H1 (cell line): ENCODE results near the gene SPSB2. TPM values are rescaled to one million over a fixed set of nuclear protein-coding genes. Genes with fewer than 3 reads are reported as not detected.

Experiments used
- CTCF ChIA-PET: fragments of 300-600 bp; sonication (Branson Sonifier 250); formaldehyde crosslinking; loops from one replicate; lab custom pipeline; 2021; ENCODE audit not compliant: partially characterized antibody; lab: Charles Lee
- POLR2A ChIA-PET: fragments of 300-600 bp; sonication (Branson Sonifier 250); formaldehyde crosslinking; loops from one replicate; lab custom pipeline; 2021; ENCODE audit warnings: inconsistent platforms; ENCODE audit not compliant: partially characterized antibody; lab: Charles Lee
- DNase-seq, 2 experiments: peaks; one replicate each; pipeline versions ENCODE4 v3.0.0 to v3.0.0-alpha.2; 2010 to 2022; ENCODE audit warnings: low spot score in 2 of 2, low read depth in 1 of 2, mixed read lengths in 1 of 2
- FAIRE-seq: peaks from 2 replicates; lab custom pipeline; 2011; peaks lifted over from hg19 to GRCh38; lab: Jason Lieb, UNC
- H2AFZ ChIP-seq: 2 replicates; pipeline ENCODE4 v1.8.1; 2012; ENCODE audit warnings: low read length, inconsistent platforms
- H2AK5ac ChIP-seq: 2 replicates; pipeline ENCODE4 v1.6.1; 2013; ENCODE audit warnings: low read depth, low read length
- H2BK120ac ChIP-seq: replicated peaks from 2 replicates; pipeline ENCODE3; 2013; ENCODE audit warnings: low read depth, low read length, inconsistent platforms
- H2BK12ac ChIP-seq: 2 replicates; pipeline ENCODE4 v1.6.1; 2013; ENCODE audit warnings: low read depth, low read length
- H2BK15ac ChIP-seq: 2 replicates; pipeline ENCODE4 v1.6.1; 2013; ENCODE audit warnings: low read length
- H2BK20ac ChIP-seq: 2 replicates; pipeline ENCODE4 v1.6.1; 2013; ENCODE audit warnings: low read length
- H2BK5ac ChIP-seq: 2 replicates; pipeline ENCODE4 v1.6.1; 2013; ENCODE audit warnings: low read depth, low read length
- H3K14ac ChIP-seq: 2 replicates; pipeline ENCODE4 v1.6.1; 2013; ENCODE audit warnings: inconsistent platforms; ENCODE audit not compliant: insufficient read length
- H3K18ac ChIP-seq: 2 replicates; pipeline ENCODE4 v1.6.1; 2013; ENCODE audit warnings: low read length; ENCODE audit errors: extremely low read depth
- H3K23ac ChIP-seq: 2 replicates; pipeline ENCODE4 v1.6.1; 2013; ENCODE audit warnings: inconsistent platforms; ENCODE audit not compliant: insufficient read length
- H3K23me2 ChIP-seq: 2 replicates; pipeline ENCODE4 v1.6.1; 2013; ENCODE audit warnings: low read depth, low read length
- H3K27ac ChIP-seq: 2 replicates; pipeline ENCODE4 v1.6.1; 2011; ENCODE audit warnings: low read depth, low read length, inconsistent platforms
- H3K27me3 ChIP-seq, 4 experiments: replicated peaks in 1 of 4; 1 replicate in 1 of 4; 2 replicates in 3 of 4; pipeline versions ENCODE4 v1.6.1 to v1.8.1; 2011 to 2013; ENCODE audit warnings: low read length in 3 of 4, mild to moderate bottlenecking in 3 of 4, inconsistent platforms in 2 of 4, mixed read lengths in 2 of 4, moderate library complexity in 1 of 4; ENCODE audit not compliant: control insufficient read depth in 3 of 4, insufficient read depth in 3 of 4; ENCODE audit errors: extremely low read depth in 1 of 4
- H3K36me3 ChIP-seq, 4 experiments: 2 replicates each; pipeline versions ENCODE4 v1.6.1 to v1.8.1; 2011 to 2013; ENCODE audit warnings: mild to moderate bottlenecking in 4 of 4, low read length in 3 of 4, moderate library complexity in 2 of 4, control low read depth in 1 of 4, inconsistent platforms in 1 of 4; ENCODE audit not compliant: insufficient read depth in 4 of 4, control insufficient read depth in 2 of 4
- H3K4ac ChIP-seq: replicated peaks from 2 replicates; pipeline ENCODE3; 2013; ENCODE audit warnings: low read length, low read depth, mixed read lengths, inconsistent platforms; ENCODE audit not compliant: insufficient read length
- H3K4me1 ChIP-seq, 4 experiments: replicated peaks in 1 of 4; 1 replicate in 1 of 4; 2 replicates in 3 of 4; pipeline versions ENCODE4 v1.6.1 to v1.8.1; 2011 to 2013; ENCODE audit warnings: low read length in 3 of 4, inconsistent platforms in 2 of 4, mixed read lengths in 1 of 4; ENCODE audit not compliant: insufficient read depth in 4 of 4, control insufficient read depth in 3 of 4
- H3K4me2 ChIP-seq, 2 experiments: 2 replicates each; pipeline versions ENCODE4 v1.6.1 to v1.8.1; 2011 to 2013; ENCODE audit warnings: low read depth in 2 of 2, low read length in 2 of 2, control low read depth in 1 of 2, inconsistent platforms in 1 of 2, mild to moderate bottlenecking in 1 of 2; ENCODE audit not compliant: insufficient read depth in 1 of 2
- H3K4me3 ChIP-seq, 4 experiments: fragments of 200-600, 300-600 bp in 1 of 4; sonication (generic), shearing (Covaris generic), sonication (Bioruptor Twin) in 1 of 4; 2 replicates each; pipeline versions ENCODE4 v1.5.1 to v1.8.1; 2011 to 2016; ENCODE audit warnings: low read length in 4 of 4, low read depth in 3 of 4, control low read depth in 2 of 4, inconsistent platforms in 2 of 4, mild to moderate bottlenecking in 2 of 4, mixed read lengths in 1 of 4, moderate library complexity in 1 of 4; ENCODE audit not compliant: insufficient read depth in 2 of 4; ENCODE audit errors: extremely low read depth in 1 of 4
- H3K56ac ChIP-seq: replicated peaks from 2 replicates; pipeline ENCODE3; 2013; ENCODE audit warnings: low read depth, mild to moderate bottlenecking, mixed read lengths, low read length, inconsistent platforms; ENCODE audit not compliant: insufficient read length
- H3K79me1 ChIP-seq: 2 replicates; pipeline ENCODE4 v1.6.1; 2013; ENCODE audit warnings: low read depth, low read length, control low read depth
- H3K79me2 ChIP-seq, 2 experiments: 2 replicates each; pipeline versions ENCODE4 v1.6.1 to v1.8.1; 2012 to 2013; ENCODE audit warnings: low read length in 2 of 2, mild to moderate bottlenecking in 2 of 2, inconsistent platforms in 1 of 2; ENCODE audit not compliant: insufficient read depth in 2 of 2, control insufficient read depth in 1 of 2
- H3K9ac ChIP-seq, 4 experiments: replicated peaks in 1 of 4; 1 replicate in 1 of 4; 2 replicates in 3 of 4; pipeline versions ENCODE4 v1.6.1 to v1.8.1; 2011 to 2013; ENCODE audit warnings: low read depth in 3 of 4, low read length in 3 of 4, control low read depth in 2 of 4, mild to moderate bottlenecking in 2 of 4, moderate library complexity in 2 of 4, inconsistent platforms in 1 of 4; ENCODE audit errors: extremely low read depth in 1 of 4
- H3K9me3 ChIP-seq, 2 experiments: 2 replicates each; pipeline versions ENCODE4 v1.6.1 to v1.8.1; 2012 to 2013; ENCODE audit warnings: mild to moderate bottlenecking in 2 of 2, moderate library complexity in 2 of 2, control low read depth in 1 of 2, inconsistent platforms in 1 of 2, low read depth in 1 of 2, low read length in 1 of 2, mixed read lengths in 1 of 2; ENCODE audit not compliant: insufficient read depth in 2 of 2
- H4K20me1 ChIP-seq, 2 experiments: replicated peaks in 1 of 2; 2 replicates each; pipeline versions ENCODE3 to v1.8.1; 2011 to 2013; ENCODE audit warnings: inconsistent platforms in 2 of 2, low read length in 2 of 2, mild to moderate bottlenecking in 1 of 2; ENCODE audit not compliant: insufficient read depth in 2 of 2, control insufficient read depth in 1 of 2
- H4K5ac ChIP-seq: 2 replicates; pipeline ENCODE4 v1.6.1; 2013; ENCODE audit warnings: low read length, low read depth, mixed read lengths, inconsistent platforms; ENCODE audit not compliant: insufficient read length
- H4K8ac ChIP-seq: 2 replicates; pipeline ENCODE4 v1.8.0; 2013; ENCODE audit warnings: mild to moderate bottlenecking, moderate library complexity, low read length, inconsistent platforms; ENCODE audit not compliant: insufficient read depth; ENCODE audit errors: extremely low read depth
- H4K91ac ChIP-seq: replicated peaks from 2 replicates; pipeline ENCODE3; 2013; ENCODE audit warnings: low read length, mixed read lengths, inconsistent platforms; ENCODE audit not compliant: insufficient read length
- FOSL1 ChIP-seq: IDR thresholded peaks from 2 replicates; pipeline ENCODE4 v1.6.1; 2011; ENCODE audit warnings: mild to moderate bottlenecking, low read depth, low read length, moderate library complexity; ENCODE audit not compliant: insufficient read depth
- HDAC6 ChIP-seq: IDR thresholded peaks from one replicate; pipeline ENCODE4 v1.7.1; 2012; ENCODE audit warnings: low read depth, mild to moderate bottlenecking, inconsistent platforms, low read length, moderate library complexity
- POLR2AphosphoS5 ChIP-seq: IDR thresholded peaks from 2 replicates; pipeline ENCODE4 v1.6.1; 2011; ENCODE audit warnings: low read depth, low read length
- POU5F1 ChIP-seq: IDR thresholded peaks from 2 replicates; pipeline ENCODE4 v1.6.1; 2011; ENCODE audit warnings: low read depth, mild to moderate bottlenecking, low read length, moderate library complexity
- RAD21 ChIP-seq, 2 experiments: IDR thresholded peaks in 1 of 2; conservative IDR thresholded peaks in 1 of 2; 2 replicates each; pipeline ENCODE4 v1.6.1; 2011; ENCODE audit warnings: low read depth in 2 of 2, low read length in 2 of 2, improper control_type of control experiment in 1 of 2, inconsistent platforms in 1 of 2, mild to moderate bottlenecking in 1 of 2, moderate library complexity in 1 of 2
- SIRT6 ChIP-seq: IDR thresholded peaks from one replicate; pipeline ENCODE4 v1.7.1; 2012; ENCODE audit warnings: low read length, inconsistent platforms
- SP4 ChIP-seq: IDR thresholded peaks from 2 replicates; pipeline ENCODE4 v1.6.1; 2012; ENCODE audit warnings: low read length, inconsistent platforms
- YY1 ChIP-seq: IDR thresholded peaks from 2 replicates; pipeline ENCODE4 v1.6.1; 2011; ENCODE audit warnings: low read depth, mild to moderate bottlenecking, low read length
- WGBS, 2 experiments: shearing (Covaris generic) in 1 of 2; methylation state at CpG; one replicate each; pipeline versions ENCODE4 v1.1.6 to v1.1.7; 2013 to 2015; ENCODE audit warnings: low lambda C conversion rate in 2 of 2, mixed read lengths in 2 of 2, inconsistent platforms in 1 of 2, low coverage in 1 of 2, missing lambda C conversion rate in 1 of 2; ENCODE audit not compliant: insufficient replicate concordance in 2 of 2, insufficient coverage in 1 of 2, insufficient read length in 1 of 2; ENCODE audit errors: extremely low coverage in 1 of 2, missing lambda C conversion rate in 1 of 2; 5-methylcytosine and 5-hydroxymethylcytosine counted together
- polyA plus RNA-seq, 7 experiments: library from polyadenylated mRNA; depleted of rRNA in 3 of 7; stranded (reverse) in 5 of 7; unstranded in 2 of 7; fragments of >200 nt in 5 of 7; fragments of 200-250 nt in 2 of 7; gene quantifications; 1 replicate in 5 of 7; 2 replicates in 1 of 7; 4 replicates in 1 of 7; pipeline versions ENCODE4 v1.2.1 to v1.2.3, GENCODE V29; 2011 to 2013; ENCODE audit warnings: missing spikeins in 2 of 7, mixed read lengths in 2 of 7
- total RNA-seq: library from RNA; stranded (reverse); fragmentation: NEBNext Ultra II Directional; extraction: Animal tissue kit (Norgen Biotek cat#: 25700); gene quantifications from 2 replicates; pipeline ENCODE4 v1.2.1, GENCODE V29; 2021
- TF ChIP-seq, protein P1 (sequence below): IDR thresholded peaks from 2 replicates; pipeline ENCODE4 v1.6.1; 2011; ENCODE audit warnings: low read length, improper control_type of control experiment
- TF ChIP-seq, protein P2 (sequence below): IDR thresholded peaks from 2 replicates; pipeline ENCODE4 v1.6.1; 2012; ENCODE audit warnings: inconsistent platforms

SPSB2 gene
- total and polyA plus RNA-seq, 2 of the 8 experiments (the other 6 are each of a cell fraction or from before 2014, with no cell fraction given), result 13.0 to 23.2 TPM

GRCh38 chr12:6837370-6838060 is 35.6 kb downstream of the SPSB2 start:
- Histone ChIP-seq H2AK5ac (no peak overlapping the region), H3K9ac (no peak overlapping the region), H2BK12ac (no peak overlapping the region), H3K4me2 (no peak overlapping the region), H3K23ac (no peak overlapping the region), H3K18ac (no peak overlapping the region), H3K79me2 (no peaks in the 10 kb centered on the region), H3K4ac (no peak overlapping the region), H3K36me3 (peaks cover 22 to 55% (median 40%) of the 10 kb centered on the region in 4 experiments), H3K14ac (no peak overlapping the region), H4K5ac (no peak overlapping the region), H4K8ac (no peak overlapping the region), H2BK5ac (no peak overlapping the region; the same call in 1 of the 2 replicates), H4K91ac (no peak overlapping the region), H3K4me3 (no peak overlapping the region), H3K27ac (no peak overlapping the region; the same call in 1 of the 2 replicates), H2BK120ac (no peak overlapping the region), H2BK15ac (no peak overlapping the region), H3K9me3 (no peaks in the 10 kb centered on the region), H3K23me2 (no peaks in the 10 kb centered on the region), H4K20me1 (peaks cover 6 to 8% of the 10 kb centered on the region in 2 experiments), H2BK20ac (no peak overlapping the region), H3K56ac (no peak overlapping the region), H2AFZ (no peak overlapping the region), H3K27me3 (no peaks in the 10 kb centered on the region), H3K4me1 (peaks cover 0 to 3% (median 2%) of the 10 kb centered on the region in 4 experiments; a peak in 1 of 7 replicates), H3K79me1 (no peaks in the 10 kb centered on the region)
- FAIRE-seq (no peak), DNase-seq (no peak)
- CTCF ChIA-PET, result interaction anchor here (0.8 to 23.7 kb wide), 10 partner anchors 4 to 84 kb away, joined by 3 to 532 read pairs (median 30); partner anchors contain the start of genes CD4, CDCA3, GNB3 and GPR162
- WGBS, 2 experiments, result 94% methylated on average over 26 of the region's 26 CpGs; no CpG with 5 or more reads in 1 of the 2 experiments
- POLR2A ChIA-PET, result interaction anchor here (1.3 to 27.1 kb wide), 5 partner anchors 6 to 106 kb away, joined by 3 to 588 read pairs (median 388); partner anchors contain the start of genes C12orf57, CDCA3, GNB3 and GPR162
- TF ChIP-seq, protein P1, sequence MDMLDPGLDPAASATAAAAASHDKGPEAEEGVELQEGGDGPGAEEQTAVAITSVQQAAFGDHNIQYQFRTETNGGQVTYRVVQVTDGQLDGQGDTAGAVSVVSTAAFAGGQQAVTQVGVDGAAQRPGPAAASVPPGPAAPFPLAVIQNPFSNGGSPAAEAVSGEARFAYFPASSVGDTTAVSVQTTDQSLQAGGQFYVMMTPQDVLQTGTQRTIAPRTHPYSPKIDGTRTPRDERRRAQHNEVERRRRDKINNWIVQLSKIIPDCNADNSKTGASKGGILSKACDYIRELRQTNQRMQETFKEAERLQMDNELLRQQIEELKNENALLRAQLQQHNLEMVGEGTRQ, result no peak
- TF ChIP-seq FOSL1 (no peak), POLR2AphosphoS5 (no peak), SIRT6 (no peak), HDAC6 (no peak), POU5F1 (no peak), SP4 (no peak), YY1 (no peak), RAD21 (IDR thresholded peaks at IDR 0.05 in 1 of 2, conservative IDR thresholded peaks at IDR 0.05 in 1 of 2; ENCODE audit: low read depth in 2 of 2, low read length in 2 of 2) (no peak)
- TF ChIP-seq, protein P2, sequence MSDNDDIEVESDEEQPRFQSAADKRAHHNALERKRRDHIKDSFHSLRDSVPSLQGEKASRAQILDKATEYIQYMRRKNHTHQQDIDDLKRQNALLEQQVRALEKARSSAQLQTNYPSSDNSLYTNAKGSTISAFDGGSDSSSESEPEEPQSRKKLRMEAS, result no peak
